HepG2 (cell line): ENCODE data around the gene PAQR3. TPM values are rescaled to one million over a fixed set of nuclear protein-coding genes. Genes with fewer than 3 reads are reported as not detected.

Source experiments
- ARNT2 ChIP-seq: sonication (generic); formaldehyde crosslinking; IDR thresholded peaks from 2 replicates; pipeline ENCODE4 v1.8.0; 2022; ENCODE audit warnings: mild to moderate bottlenecking, low read depth, missing genetic modification reagents, moderate library complexity
- ATF5 ChIP-seq: sonication (generic); formaldehyde crosslinking; IDR thresholded peaks from 2 replicates; pipeline ENCODE4 v1.4.0; 2020; ENCODE audit warnings: mild to moderate bottlenecking, low read depth, missing genetic modification reagents
- CEBPG ChIP-seq: IDR thresholded peaks from 2 replicates; pipeline ENCODE4 v1.6.1; 2016
- CREBL2 ChIP-seq: sonication (generic); formaldehyde crosslinking; IDR thresholded peaks from 2 replicates; pipeline ENCODE4 v1.8.1; 2023; ENCODE audit warnings: missing genetic modification reagents, mild to moderate bottlenecking, borderline replicate concordance
- DNMT1 ChIP-seq: sonication (generic); formaldehyde crosslinking; IDR thresholded peaks from 2 replicates; pipeline ENCODE4 v1.5.1; 2020; ENCODE audit warnings: mild to moderate bottlenecking, missing genetic modification reagents
- ESRRA ChIP-seq: sonication (generic); formaldehyde crosslinking; IDR thresholded peaks from 2 replicates; pipeline ENCODE4 v1.5.1; 2020; ENCODE audit warnings: mild to moderate bottlenecking, low read depth, missing genetic modification reagents
- GABPA ChIP-seq, 2 experiments: IDR thresholded peaks; 2 replicates each; pipeline ENCODE4 v1.6.1; 2011 to 2016; ENCODE audit warnings: low read depth in 2 of 2, low read length in 1 of 2, missing biosample characterization in 1 of 2, missing genetic modification characterization in 1 of 2
- GRHL1 ChIP-seq: sonication (generic); formaldehyde crosslinking; conservative IDR thresholded peaks from 2 replicates; pipeline ENCODE4 v1.8.0; 2022; ENCODE audit warnings: missing genetic modification reagents
- KLF11 ChIP-seq: IDR thresholded peaks from 2 replicates; pipeline ENCODE4 v1.6.1; 2016; ENCODE audit warnings: missing compliant biosample characterization
- NKX3-1 ChIP-seq: sonication (generic); formaldehyde crosslinking; IDR thresholded peaks from 2 replicates; pipeline ENCODE4 v1.5.0; 2020; ENCODE audit warnings: missing genetic modification reagents
- RBAK ChIP-seq: sonication (generic); formaldehyde crosslinking; IDR thresholded peaks from 2 replicates; pipeline ENCODE4 v1.5.1; 2020; ENCODE audit warnings: mild to moderate bottlenecking, missing genetic modification reagents
- REXO4 ChIP-seq: sonication (generic); formaldehyde crosslinking; IDR thresholded peaks from 2 replicates; pipeline ENCODE4 v1.8.0; 2022; ENCODE audit warnings: missing genetic modification reagents, mild to moderate bottlenecking, borderline replicate concordance
- RXRA ChIP-seq: sonication (generic); formaldehyde crosslinking; IDR thresholded peaks from 2 replicates; pipeline ENCODE4 v1.5.1; 2020; ENCODE audit warnings: missing genetic modification reagents
- SP2 ChIP-seq: sonication (generic); formaldehyde crosslinking; IDR thresholded peaks from 2 replicates; pipeline ENCODE4 v1.5.1; 2020; ENCODE audit warnings: mild to moderate bottlenecking, missing genetic modification reagents
- TCF7 ChIP-seq: sonication (generic); IDR thresholded peaks from 2 replicates; pipeline ENCODE4 v1.6.1; 2016; ENCODE audit warnings: antibody characterized with exemption, low read depth
- TCF7L2 ChIP-seq: IDR thresholded peaks from 2 replicates; pipeline ENCODE4 v1.6.1; 2011; ENCODE audit warnings: mild to moderate bottlenecking, low read depth, low read length, moderate library complexity
- TOE1 ChIP-seq: sonication (generic); formaldehyde crosslinking; IDR thresholded peaks from 2 replicates; pipeline ENCODE4 v1.4.0; 2020; ENCODE audit warnings: mild to moderate bottlenecking, missing genetic modification reagents
- ZGPAT ChIP-seq: IDR thresholded peaks from 2 replicates; pipeline ENCODE4 v1.6.1; 2016; ENCODE audit warnings: mild to moderate bottlenecking
- ZMYM2 ChIP-seq: sonication (generic); formaldehyde crosslinking; IDR thresholded peaks from 2 replicates; pipeline ENCODE4 v1.8.0; 2022; ENCODE audit warnings: mild to moderate bottlenecking, missing genetic modification reagents
- ZNF337 ChIP-seq: sonication (generic); formaldehyde crosslinking; IDR thresholded peaks from 2 replicates; pipeline ENCODE4 v1.5.1; 2020; ENCODE audit warnings: missing genetic modification reagents, low read depth, mild to moderate bottlenecking, borderline replicate concordance
- ZNF34 ChIP-seq: sonication (generic); formaldehyde crosslinking; IDR thresholded peaks from 2 replicates; pipeline ENCODE4 v1.4.0; 2020; ENCODE audit warnings: mild to moderate bottlenecking, missing genetic modification reagents, borderline replicate concordance
- ZNF512B ChIP-seq: sonication (generic); formaldehyde crosslinking; IDR thresholded peaks from 2 replicates; pipeline ENCODE4 v1.5.1; 2020; ENCODE audit warnings: missing genetic modification reagents, mild to moderate bottlenecking, borderline replicate concordance
- ZNF740 ChIP-seq: sonication (generic); formaldehyde crosslinking; IDR thresholded peaks from 2 replicates; pipeline ENCODE4 v1.4.0; 2020; ENCODE audit warnings: missing genetic modification reagents
- ZNF816 ChIP-seq: sonication (generic); formaldehyde crosslinking; IDR thresholded peaks from 2 replicates; pipeline ENCODE4 v1.8.0; 2022; ENCODE audit warnings: missing genetic modification reagents, mild to moderate bottlenecking, borderline replicate concordance
- ZSCAN30 ChIP-seq: sonication (generic); formaldehyde crosslinking; IDR thresholded peaks from 2 replicates; pipeline ENCODE4 v1.5.0; 2020; ENCODE audit warnings: mild to moderate bottlenecking, missing genetic modification reagents
- polyA plus RNA-seq, 8 experiments: library from polyadenylated mRNA; depleted of rRNA in 3 of 8; stranded (reverse) in 7 of 8; unstranded in 1 of 8; fragments of >200 nt; fragmentation: Illumina TruSeq in 4 of 8; extraction: Trizol in 4 of 8; gene quantifications; 2 replicates each; pipeline versions ENCODE4 v1.2.1 to v1.2.3, GENCODE V29; 2011 to 2016; ENCODE audit warnings: low read depth in 4 of 8, missing spikeins in 1 of 8, mixed read lengths in 1 of 8; ENCODE audit not compliant: insufficient read depth in 1 of 8
- total RNA-seq, 5 experiments: library from RNA; depleted of rRNA; stranded (reverse); fragments of >200 nt; fragmentation: Illumina TruSeq; extraction: Trizol; gene quantifications; 2 replicates each; pipeline ENCODE4 v1.2.3, GENCODE V29; 2016; ENCODE audit warnings: low read depth in 1 of 5

Gene PAQR3
- total and polyA plus RNA-seq, 2 of the 13 experiments (the other 11 are each of a cell fraction or from before 2014, with no cell fraction given), result 9.9 to 13.6 TPM

- no peak for TF ChIP-seq ZNF816 (CRISPR knock-in tag)
- no peak for TF ChIP-seq REXO4 (CRISPR knock-in tag)
- no peak for TF ChIP-seq ZNF512B
- peak; percentile 81 for TF ChIP-seq ZGPAT (CRISPR knock-in tag)
- no peak for TF ChIP-seq ZSCAN30 (CRISPR knock-in tag)
- TF ChIP-seq ATF5 (CRISPR knock-in tag), result no peak
- no peak for TF ChIP-seq GABPA (IDR thresholded peaks at IDR 0.05; ENCODE audit: low read depth, low read length)
- no peak for TF ChIP-seq GABPA (CRISPR knock-in tag; IDR thresholded peaks at IDR 0.05; ENCODE audit: low read depth)
- no peak for TF ChIP-seq RXRA (CRISPR knock-in tag)
- TF ChIP-seq ARNT2 (CRISPR knock-in tag), result no peak
- TF ChIP-seq GRHL1 (CRISPR knock-in tag), result no peak
- TF ChIP-seq KLF11 (CRISPR knock-in tag), result no peak
- TF ChIP-seq TCF7, result peak; percentile 24; the same call in 1 of the 2 replicates
- peak; percentile 95 for TF ChIP-seq CEBPG (CRISPR knock-in tag)
- no peak for TF ChIP-seq CREBL2
- no peak for TF ChIP-seq TOE1 (CRISPR knock-in tag)
- TF ChIP-seq SP2 (CRISPR knock-in tag), result no peak
- TF ChIP-seq ZNF34 (CRISPR knock-in tag), result no peak
- TF ChIP-seq TCF7L2, result no peak
- TF ChIP-seq RBAK, result no peak
- no peak for TF ChIP-seq ESRRA (CRISPR knock-in tag)
- TF ChIP-seq DNMT1, result no peak
- no peak for TF ChIP-seq ZNF337 (CRISPR knock-in tag)
- TF ChIP-seq NKX3-1, result no peak
- no peak for TF ChIP-seq ZNF740 (CRISPR knock-in tag)
- TF ChIP-seq ZMYM2 (CRISPR knock-in tag), result peak; percentile 94
Measured at GRCh38 chr4:78862314-78862737, 76.9 kb downstream of the PAQR3 start (continued).
